EH (cell line): Measurements from ENCODE around the gene TULP1.
A peak's percentile ranks its signal among the peaks of the same experiment; 100 is the strongest.

Experiments
- DNase-seq: peaks from one replicate; pipeline ENCODE4 v3.0.0-alpha.2; 2015; ENCODE audit warnings: low read depth

Gene TULP1

DNA sequence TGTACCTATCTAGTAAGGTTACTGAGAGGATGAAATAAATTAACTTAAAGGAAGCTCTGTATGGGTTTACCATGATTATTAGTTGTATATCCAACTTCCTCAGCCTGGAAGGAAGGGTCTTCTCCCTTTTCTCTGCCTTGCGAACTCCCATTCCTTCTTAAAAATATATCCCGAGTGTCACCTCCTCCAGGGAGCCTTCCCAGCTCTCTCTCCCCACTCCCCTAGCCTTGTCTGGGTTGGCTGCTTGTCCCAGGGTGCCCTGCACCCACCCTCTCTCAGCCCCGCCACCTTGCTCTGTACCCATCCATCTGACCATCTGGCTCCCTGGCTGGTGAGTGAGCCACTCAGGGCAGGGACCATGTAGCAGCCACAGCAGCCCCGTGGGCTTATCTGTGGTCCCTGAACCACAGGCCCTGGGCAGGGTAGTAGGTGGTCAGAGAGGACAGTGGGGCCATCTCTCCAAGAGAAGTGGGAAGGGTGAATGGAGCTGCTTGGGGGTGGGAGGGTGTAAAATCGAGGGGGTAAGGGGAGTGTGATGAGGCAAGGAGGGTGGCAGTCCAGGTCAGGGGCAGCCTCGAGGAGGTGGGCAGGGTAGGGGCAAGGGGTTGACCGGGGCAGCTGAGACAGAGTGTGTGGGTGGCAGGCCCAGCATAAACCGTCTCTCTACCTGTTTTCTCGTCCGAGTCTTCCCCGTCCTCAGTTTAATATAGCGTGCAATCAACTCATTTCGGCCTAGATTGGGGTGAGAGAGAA lies 28.6 kb downstream of the TULP1 start:
- no peak for DNase-seq

DNA sequence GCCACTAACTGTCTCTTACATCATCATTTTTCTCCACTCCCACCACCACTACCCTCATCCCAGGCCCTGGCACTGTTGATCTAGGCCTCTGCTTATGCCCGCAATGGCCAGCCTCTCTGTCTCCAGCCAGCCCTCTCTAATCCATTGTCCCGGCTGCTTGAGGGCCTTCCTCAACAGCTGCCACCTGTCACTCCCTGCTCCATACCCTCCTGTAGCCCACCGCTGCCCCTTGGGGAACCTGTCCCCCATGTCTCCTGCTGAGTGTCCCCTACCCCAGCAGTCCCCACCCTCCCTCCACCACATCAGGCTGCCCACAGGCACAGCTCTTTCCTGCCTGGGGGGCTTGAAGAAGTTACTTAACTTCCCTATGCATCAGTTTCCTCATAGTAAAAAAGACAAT lies 29.2 kb downstream of the TULP1 start:
- no peak for DNase-seq

DNA sequence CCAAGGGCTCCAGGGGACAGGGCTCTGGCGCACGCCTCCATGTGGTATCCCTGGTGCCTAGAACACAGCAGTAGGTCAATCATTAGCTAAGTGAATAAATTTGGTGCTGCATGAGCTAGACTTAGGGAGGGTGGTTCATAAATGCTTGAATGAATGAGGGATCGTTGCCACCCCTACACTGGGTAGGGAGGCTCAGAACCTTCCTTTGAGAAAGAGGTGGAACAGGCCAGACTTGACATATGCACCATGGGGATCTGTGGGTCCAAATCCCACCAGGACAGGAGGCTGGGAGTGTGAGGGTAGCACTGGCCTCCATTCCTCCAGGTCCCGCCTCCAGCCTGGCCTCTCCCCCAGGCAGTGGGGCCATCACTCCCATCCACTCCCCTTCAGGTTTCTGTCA lies 29.6 kb downstream of the TULP1 start:
- no peak for DNase-seq

DNA sequence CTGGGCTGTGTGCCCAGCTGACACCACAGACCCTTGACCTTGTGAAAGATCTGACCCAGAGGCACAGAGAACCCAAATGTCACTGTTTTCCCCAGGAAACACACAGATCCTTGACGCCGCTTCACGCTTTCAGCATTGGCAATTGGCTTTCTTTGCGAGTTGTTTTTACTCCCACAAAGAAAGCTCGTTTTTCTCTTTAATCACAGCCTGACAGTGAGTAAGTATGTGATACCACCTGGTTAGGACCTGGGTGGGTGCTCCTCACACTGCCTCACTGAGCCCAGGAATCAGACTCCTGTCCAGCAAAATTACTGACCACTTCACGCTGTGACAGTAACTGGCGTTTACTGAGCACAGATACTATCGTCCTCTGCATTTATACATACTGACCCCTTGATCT lies 31.5 kb downstream of the TULP1 start:
- no peak for DNase-seq

DNA sequence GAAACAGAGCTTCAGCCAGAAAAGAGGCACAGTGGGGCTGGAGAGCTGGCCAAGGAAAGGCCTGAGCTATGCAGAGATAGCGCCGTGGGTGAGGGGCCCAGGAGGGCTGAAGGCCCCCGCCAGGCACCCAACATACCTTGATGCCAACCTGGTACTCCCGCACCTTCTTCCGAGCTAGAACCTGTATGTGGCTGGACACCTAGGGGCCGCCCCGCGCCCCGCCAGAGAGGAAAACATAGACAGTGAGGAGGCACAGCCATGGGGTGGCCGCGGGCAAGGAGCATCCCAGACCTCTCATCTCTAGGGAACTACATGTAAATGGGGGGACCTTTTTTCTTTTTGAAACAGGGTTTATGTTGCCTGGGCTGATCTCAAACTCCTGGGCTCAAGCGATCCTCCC lies 32.5 kb downstream of the TULP1 start:
- DNase-seq: no peak

DNA sequence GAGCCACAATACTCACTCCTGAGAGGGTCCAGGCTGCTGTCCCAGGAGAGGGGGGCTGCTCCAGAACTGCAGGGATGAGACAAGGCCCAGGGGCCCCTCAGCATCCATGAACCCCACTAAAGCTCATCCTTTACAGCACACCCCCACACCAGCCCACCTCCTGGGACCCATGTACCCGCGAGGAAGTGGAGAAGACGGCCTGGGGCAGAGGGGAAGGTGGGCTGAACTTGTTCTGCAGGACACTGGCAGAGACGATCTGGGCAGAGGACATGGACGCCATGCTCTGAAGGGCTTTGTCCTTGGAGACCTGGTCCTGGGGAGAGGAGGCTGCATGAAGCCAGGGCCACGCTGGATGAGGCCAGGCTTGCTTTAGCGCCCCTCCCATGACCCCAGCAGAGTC lies 34.4 kb downstream of the TULP1 start:
- no peak for DNase-seq

DNA sequence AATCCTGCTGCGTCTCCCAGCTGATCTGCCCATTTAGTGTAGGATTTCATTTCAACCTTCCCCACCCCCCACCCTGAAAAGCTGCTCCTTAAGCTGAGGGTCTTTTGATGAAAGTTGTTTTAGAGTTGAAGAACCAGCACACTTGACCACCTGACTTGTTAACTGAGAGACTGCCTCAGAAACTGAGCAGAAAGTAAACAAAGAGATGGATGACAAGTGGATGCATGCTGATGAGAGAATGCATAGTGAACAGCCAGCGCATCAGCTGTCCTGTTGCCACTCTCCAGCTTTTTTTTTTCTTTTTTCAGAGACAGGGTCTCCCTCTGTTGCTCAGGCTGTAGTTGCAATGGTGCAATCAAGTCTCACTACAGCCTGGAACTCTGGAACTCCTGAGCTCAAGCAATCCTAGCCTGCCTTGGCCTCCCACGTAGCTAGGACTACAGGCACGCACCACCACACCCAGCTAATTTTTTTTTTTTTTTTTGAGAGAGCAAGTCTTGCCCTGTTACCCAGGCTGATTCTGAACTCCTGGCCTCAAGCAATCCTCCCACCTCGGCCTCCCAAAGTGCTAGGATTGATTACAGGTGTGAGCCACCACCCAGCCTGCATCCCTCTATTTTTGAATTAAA lies 35.0 kb downstream of the TULP1 start:
- DNase-seq: no peak

DNA sequence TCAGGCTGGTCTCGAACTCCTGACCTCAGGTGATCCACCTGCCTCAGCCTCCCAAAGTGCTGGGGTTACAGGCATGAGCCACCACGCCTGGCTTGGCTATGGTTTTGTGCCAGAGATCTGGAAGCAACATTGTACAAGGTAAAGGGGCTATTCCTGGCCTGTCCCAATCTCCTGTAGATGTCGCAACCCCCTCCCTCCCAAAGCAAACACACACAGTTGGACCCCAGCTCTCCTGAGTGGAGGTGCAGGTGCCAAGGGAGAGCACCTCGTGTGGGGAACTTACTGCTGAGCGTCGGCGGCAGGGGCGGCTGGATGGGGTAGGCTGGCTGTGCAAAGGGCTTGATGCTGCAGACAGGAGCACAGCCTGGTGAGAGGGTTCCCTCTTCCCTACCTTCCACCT lies 35.7 kb downstream of the TULP1 start:
- no peak for DNase-seq

DNA sequence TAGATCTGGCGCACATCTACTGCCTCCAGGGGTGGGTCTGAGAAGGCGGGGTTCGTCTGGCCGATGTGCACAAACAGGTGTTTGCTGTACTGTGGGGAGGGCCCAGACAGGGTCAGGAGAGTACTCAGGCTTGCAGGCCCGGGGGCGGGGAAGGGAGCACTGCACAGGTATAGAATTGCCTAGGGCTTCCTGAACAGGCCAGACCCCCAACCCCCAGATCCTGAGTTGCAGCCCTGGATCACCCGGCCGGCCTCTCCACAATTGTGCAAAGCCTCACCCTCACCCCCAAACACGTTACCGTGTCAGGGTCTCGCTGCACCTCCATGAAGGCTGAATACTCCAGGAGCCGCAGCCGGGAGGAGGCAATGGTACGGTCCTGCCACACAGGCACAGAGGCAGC lies 36.7 kb downstream of the TULP1 start:
- no peak for DNase-seq

DNA sequence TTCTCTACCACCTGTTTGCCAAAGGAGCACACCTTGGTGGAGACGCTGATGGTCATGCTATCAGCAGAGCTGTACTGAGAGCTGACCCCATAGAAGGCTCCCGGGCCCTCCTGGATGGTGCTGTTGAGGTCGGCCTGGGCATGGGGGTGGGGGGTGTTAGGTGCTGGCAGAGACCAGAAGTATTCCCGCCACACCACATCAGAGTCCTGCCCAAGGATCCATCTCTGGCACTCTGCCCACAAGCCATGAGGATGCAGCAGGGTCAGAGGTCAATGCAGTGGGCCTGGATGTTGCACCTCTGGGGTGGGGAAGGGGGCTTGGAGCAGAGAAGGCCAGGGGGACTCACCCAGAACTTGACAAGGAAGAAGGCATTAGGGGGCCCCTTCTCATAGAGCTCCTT lies 37.1 kb downstream of the TULP1 start:
- DNase-seq: no peak

DNA sequence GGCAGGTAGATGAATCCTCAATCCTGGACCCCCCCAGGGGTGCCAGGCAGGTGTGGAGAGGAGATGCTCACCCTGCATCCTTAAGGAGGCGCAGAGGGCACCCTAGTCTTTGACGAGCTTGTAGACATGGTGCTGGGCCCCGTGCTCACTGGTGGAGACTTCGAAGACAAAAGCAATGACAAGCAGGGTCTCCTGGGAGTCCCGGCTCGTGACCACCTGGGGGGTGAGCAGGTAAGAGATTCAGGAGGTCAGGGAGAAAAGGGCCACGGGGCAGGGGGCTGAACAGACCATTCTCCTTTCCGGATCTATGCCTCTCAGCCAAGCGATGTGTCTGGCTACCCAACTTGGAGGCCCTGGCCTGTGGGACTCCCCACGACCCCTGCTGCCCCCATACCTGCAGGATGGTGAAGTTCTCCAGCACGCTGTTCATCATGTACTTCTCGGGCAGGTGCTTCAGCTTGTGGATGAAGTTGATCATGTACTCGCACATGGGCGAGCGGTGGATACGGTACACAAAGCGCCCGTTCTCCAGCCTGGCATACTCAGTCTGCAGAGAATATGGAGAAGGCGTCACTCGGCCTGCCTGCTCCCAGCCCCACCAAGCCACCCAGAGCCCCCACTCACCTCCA lies 37.6 kb downstream of the TULP1 start:
- DNase-seq: no peak

DNA sequence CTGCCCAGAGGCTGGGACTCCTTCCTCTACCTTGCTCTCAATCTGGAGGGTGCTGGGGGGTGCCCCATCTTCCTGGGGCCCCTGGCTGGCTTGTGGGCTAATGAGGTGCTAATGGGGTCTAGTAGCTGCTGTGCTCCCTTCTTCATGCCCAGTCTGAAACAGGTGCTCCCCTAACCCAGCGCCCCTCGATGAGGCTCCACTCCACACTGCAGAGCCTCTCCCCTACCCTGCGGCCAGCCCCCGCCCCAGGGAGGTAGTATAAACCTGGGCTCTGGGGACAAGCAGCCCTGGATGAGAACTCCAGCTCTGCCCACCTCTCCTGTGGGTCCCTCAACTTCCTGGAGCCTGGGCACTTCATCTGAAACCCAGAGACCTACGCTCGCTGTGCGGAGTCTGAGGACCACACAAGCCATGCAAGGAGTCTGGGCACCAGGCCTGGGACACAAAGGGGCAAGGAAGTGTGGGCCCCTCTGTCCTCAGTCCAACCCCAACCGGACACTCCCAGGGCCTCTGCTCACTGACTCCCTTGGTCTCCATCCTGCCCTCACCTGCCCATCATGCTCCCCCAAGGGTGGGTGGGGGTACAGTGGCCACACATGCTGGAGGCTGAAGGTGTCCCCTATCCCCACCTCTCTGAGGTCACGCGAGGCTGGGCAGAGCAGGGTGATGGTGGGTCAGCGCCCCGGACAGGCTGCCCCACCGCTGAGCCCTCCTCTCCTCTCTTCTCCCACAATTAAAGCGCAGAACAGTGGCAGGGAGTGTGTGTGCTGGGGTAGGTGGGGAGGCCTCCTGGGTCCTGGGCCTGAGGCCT lies 38.4 kb downstream of the TULP1 start:
- no peak for DNase-seq

DNA sequence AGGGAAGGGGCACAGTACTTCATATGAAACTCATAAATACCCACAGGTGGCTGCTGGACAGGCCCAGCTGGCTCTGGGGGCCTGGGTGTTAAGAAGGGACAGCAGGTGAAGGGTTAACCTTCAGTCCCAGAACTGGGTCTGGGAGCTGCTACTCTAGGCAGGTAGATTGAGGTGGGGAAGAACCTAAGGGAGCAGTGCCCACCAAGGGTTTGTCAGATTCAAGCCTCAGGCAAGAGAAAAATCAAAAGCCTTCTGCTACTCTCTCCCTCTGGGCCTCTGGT lies 38.9 kb downstream of the TULP1 start:
- DNase-seq: no peak

DNA sequence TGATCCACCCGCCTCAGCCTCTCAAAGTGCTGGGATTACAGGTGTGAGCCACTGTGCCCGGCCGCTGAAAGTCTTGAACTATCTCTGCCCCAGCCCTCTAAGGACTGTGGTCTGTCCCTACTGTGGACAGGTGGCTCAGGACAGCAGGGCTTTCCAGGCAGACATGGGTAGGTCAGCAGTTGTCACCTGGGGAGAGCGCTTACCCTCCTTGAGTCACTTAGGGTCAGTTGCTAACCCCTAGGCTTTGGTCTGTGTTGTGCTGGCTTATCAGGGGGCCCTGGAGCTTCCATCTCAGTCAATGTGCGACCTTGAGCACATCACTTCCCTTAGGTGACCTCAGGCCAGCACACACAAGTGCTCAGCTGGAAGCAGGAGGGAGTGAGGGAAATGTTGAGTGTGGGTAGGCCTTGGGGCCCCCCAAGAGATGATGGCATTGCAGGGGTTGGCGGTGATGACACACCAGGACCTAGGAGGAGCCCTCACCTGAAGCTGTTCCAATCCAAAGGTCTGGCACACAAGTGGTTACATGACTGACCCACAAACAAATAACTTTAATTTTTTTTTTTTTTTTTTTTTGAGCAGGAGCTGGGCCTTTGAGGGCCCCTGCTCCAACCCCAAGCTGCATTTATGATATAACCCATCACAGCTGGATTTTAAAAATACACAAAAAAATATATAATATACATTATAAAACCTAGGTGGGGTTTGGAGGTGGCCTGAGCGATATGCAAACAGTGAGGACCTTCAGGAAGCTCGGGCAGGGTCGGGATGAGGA lies 39.4 kb downstream of the TULP1 start:
- no peak for DNase-seq

DNA sequence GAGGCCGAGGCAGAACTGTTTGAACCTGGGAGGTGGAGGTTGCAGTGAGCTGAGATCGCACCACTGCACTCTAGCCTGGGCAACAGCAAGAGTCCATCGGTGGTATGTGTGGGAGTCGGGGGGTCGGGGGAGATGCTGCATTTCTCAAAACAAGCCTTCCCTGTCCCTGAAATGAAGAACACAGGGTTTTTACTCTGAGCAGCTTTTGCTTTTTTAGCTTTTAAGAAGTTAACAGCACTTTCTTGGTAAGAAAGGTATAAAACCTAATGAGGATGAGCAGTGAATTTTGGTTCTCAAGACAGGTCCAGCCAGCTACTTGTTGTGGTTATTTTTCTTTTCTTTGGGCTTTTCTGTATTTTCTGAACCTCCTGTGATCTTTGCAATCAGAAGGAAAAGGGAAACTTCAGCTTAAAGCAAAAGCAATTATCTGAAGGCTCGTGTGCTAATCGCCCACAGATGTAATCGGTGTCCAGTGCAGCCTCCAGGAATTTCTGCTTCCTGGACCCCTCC lies 40.8 kb downstream of the TULP1 start:
- DNase-seq: peak; percentile 40

DNA sequence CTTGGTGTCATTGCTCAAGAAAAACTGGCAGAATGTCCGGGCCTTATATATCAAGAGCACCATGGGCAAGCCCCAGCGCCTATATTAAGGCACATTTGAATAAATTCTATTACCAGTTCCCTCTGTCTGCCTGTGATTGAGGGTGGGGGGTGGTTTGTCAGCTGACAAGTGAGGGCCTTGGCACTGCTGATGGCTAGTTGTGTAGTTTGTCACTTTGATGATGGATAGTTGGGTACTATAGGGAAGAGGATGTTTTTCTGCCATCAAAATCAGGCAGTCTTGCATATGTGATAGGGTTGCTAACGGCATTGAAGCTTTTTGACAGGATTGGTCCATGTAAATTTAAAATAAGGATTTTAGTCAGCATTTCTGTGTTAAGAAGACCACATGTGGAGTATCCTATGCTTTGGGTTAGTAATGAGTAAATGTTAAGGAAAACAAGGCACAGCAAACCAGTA lies 42.0 kb downstream of the TULP1 start:
- DNase-seq: no peak

DNA sequence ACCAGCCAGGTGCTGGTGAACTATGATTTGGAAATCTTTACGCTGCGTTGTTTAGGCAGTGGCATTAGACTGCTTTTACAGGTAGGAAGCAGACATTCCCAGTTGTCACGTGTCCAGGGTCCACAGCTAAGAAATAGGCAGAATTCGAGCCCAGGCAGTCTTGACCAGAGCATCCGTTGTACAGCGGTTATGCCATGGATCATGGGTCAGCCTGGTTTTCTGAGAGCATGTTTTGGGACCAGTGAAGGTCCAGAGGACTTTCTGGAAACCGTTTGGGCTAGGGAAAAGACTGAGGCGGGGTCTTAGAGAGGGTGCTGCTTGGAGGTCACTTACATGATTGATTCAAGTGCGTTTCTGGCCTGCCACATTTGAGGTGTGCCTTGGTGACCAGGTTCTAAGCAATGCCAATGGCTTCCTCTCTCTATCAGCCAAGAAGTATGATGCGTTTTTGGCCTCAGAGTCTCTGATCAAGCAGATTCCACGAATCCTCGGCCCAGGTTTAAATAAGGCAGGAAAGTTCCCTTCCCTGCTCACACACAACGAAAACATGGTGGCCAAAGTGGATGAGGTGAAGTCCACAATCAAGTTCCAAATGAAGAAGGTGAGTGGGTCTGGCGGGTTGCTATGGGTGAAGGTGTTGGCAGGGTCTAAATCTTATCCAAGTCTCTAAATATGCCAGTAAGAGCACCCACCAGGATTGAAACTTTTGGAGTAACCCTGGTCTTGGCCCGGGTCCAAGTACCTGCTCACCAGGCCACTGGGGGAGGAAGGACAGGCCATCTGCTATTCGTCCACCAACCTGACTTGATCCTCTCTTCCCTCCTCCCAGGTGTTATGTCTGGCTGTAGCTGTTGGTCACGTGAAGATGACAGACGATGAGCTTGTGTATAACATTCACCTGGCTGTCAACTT lies 42.7 kb downstream of the TULP1 start:
- peak; percentile 45 for DNase-seq

DNA sequence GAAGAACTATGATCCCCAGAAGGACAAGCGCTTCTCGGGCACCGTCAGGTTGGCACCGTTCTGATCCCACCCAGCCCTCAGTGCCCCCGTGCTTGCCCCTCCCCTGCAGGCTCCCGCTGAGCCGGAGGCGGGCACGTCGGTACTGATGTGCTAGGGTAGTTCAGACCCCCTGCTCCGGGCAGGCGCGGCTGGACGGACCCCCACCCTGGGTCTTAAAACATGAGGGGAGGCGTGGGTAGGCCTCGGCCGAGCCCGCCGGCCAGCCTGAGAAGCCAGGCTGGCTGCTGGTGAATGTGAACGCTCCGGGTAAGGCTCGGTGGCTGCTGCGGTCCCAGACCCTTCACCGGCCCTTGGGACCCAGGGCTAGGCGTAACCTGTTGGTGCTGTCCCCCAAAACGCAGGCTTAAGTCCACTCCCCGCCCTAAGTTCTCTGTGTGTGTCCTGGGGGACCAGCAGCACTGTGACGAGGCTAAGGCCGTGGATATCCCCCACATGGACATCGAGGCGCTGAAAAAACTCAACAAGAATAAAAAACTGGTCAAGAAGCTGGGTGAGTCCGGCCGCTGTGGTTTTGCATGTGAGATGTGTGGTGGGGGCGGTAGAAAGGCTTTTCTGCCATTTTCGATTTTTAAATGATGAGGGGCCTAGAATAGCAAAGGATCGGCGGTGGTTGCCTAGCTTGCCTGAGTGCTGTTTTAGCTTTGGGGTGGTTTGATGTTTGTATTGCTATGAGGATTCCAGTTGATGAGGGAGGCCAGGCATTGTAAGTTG lies 43.5 kb downstream of the TULP1 start:
- DNase-seq: no peak

DNA sequence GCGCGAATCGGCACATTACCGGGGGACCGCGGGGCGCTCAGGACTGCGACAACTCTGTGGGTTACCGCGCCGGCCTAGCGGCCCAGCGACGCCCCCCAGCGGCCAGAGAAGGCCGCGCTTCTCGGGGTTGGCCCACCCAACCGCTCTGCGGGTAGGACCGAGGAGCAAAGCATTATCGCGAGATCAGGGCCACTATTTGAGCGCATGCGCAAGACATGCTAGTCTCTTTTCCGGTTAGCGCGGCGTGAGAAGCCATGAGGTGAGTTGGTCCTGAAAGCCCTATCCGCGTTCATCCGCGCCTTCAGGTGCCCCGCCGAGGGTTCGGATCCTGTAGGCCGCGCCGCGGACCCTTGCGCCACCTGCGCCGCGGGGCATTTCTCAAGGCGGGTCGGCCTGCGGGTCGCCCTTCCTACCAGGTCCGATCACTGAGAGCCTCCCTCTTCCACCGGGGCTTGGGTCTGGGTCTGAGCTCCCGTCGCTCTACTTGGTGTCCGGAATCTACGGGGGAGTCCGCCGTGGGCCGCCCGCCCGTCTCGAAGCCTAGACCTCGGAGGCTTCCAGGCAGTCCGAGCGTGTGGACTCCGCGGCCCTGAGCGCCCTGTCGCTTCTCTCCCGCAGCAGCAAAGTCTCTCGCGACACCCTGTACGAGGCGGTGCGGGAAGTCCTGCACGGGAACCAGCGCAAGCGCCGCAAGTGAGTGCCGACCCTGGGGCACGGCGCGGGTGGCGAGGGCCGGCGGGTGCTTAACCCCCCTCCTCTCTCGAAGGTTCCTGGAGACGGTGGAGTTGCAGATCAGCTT lies 44.3 kb downstream of the TULP1 start, which contains the start of gene RPL10A:
Gene RPL10A, plus strand, starts transcription at position 221 of the 799 bp plus-strand sequence. Its CDS starts 34 bp downstream, at position 255.
- DNase-seq: peak; percentile 97
